ENCODE data around the gene TAF4B.

TAF4B gene

DNA sequence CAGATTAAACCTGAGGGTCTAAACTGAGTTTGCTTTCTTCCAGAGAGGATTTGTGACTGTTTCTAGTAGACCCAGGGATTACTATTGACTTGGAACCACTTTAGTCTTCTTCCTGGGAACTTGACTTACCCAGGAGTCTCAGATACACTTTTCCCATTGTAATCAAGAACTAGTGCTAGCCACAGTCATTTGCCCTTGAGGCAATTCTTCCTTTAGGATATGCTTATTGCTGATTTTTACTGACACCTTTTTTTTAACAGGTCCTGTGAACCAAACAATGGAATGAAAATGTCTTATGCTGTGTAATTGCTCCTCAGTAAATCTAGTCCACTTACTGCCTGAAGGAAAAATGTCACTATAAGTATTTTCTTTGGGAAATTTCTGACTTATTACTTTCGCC, 78.3 kb downstream of the TAF4B start:
- DNase-seq = no peak

DNA sequence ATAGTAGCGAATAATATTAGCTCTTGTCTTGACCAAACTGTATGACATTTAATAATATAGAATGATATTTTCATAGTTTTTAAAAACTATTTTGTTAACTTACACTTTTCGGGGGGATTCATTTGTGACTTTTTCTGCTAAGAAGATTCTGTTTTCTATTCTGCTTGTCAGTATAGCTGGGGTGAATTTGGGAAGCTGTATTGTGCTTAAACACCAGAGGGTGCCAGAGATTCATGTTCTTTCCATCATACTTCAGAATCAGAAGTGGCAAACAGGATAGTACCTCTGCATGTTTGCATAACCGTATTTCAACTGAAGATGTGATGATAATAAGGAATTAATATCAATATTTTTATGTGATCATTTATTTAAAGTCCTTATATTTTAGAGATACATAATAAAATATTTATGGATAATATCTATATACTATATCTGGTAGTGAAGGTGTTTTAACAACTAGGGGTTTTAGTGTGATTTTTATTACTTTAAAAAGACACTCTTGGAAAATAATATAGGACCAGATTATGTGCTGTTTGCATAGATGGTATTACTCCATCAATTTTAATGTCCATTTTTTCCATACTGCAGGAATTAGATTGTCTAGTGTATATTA, 81.0 kb downstream of the TAF4B start:
- DNase-seq = peak in 8 of 56 donors; percentile 1 to 63 (median 15)

DNA sequence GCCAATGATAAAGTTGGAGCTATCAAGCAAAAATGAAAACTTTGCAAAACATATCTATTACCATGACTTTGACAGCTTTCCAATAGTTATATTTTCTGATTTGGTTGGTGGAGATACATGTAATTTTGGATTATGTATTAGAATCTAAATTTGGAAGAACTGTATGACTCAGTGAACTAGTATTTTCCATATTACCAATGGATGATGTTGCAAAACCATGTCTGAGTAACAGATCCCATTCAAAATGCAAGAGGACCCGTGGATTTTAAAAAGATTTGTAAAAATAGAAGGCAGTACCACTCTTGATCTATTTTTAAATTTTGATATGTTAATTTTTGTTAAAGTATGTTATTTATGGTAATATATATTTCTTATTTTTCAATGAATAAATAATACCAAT, 83.0 kb downstream of the TAF4B start:
- DNase-seq = no peak

DNA sequence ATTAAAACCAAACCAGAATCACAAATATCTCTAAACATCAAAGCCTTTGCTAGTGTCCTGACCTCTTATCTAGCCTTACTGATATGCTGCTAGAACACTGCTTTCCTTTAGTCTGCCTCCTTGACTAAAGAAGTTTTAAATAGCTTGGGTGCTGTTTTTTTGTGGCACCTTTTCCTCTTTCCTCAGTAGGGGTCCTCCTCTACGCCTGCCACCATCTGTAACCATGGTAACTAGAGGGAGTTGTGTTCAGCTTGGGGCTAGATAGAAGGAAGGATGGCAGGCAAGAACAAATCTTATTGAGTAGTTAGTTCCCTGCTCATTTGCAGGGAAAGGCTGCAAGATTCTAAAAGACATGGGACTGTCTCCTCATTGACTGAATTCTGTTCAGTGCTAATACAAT, 86.0 kb downstream of the TAF4B start:
- DNase-seq = no peak

DNA sequence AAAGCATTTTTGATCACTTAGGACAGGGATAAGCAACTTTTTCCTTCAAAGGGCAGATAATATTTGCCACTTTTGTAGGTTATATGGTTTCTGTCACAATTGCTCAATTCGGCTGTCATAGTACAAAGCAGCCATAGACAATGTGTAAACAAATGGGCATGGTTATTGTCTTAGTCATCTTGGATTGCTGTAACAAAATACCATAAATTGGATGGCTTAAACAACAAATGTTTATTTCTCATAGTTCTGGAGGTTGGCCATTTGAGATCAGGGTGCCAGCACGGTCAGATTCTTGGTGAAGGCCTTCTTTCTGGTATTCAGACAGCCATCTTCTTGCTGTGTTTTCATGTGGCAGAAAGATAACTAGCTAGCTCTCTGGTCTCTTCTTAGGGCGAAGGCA, 91.2 kb downstream of the TAF4B start:
- DNase-seq = no peak

DNA sequence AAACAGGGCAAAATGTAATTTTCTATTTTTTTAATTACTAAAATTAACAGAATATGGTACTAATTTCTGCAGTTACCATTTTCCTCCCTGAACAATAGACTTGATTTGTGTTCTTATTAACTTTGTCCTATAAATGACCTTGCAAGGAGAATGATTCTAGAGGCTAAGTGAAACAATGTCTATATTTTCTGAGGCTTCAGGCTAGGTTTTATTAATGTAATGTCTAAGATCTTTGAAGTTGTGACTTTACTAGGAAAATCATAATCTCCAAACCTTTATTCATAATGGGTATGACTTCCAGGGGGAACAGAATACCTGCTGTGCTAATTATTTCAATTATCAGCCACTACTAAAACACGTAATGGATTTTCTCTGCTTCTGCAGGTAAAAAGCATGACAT, 94.4 kb downstream of the TAF4B start:
- DNase-seq = no peak

DNA sequence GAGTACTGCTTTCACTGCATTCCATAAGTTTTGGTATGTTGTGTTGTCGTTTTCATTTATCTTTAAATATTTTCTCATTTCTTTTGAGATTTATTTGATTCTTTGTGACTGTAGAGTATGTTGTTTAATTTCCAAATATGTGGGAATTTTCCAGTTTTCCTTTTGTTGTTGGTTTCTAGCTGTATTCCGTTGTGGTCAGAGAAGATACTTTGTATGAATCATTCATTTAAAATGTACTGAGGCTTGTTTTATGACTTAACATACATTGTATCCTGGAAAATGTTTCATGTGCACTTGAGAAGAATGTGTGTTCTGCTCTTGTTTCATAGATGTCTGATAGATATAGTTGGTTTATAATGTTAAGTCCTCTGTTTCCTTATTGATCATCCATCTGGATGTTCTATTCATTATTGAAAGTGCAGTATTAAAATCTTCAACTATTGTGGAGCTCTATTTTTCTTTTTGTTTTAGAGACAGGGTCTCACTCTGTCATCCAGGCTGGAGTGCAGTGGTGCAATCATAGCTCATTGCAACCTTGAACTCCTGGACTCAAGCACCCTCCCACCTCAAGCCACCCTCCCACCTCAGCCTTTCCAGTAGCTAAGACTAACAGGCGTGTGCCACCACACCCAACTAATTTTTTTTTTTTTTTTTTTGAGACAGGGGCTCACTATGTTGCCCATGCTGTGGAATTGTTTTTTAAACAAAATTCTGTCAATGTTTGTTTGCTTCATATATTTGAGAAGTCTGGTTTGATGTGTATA, 96.8 kb downstream of the TAF4B start:
- no peak for DNase-seq

DNA sequence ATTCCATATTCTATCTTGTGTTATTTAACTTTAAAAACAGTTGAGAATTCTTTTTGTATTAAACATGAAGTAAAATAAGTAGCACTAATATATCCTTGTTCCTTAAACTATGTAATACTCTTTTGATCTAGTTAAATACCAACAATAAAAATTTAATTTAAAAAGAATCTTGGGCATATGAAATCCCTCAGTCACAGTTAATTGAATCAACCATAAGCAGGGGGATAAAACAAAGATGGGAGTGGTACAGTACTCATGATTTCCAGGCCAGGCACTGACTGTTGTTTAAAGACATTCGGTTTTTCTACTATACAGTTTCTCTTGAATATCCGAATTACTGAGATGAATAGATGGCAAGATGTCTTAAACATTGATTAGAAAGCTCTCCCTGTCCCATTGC, 99.5 kb downstream of the TAF4B start:
- no peak for DNase-seq

DNA sequence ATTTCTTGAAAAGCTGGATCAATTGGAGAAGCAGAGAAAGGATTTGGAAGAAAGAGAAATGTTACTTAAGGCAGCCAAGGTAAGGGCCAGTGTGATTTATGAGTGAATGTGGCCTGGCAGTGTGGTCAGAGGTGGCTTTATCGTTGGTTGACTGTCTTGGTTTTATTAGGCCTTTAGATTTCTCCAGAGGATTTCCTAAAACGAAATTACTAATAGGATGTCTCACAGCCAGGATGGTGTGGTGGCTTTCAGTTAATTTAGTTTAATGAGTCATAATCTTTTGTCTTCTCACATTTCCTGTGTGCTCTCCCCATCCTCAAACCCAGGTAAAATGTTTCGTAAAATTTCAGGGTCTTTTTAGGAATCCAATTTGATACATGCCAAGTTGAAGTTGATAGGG, 100.8 kb downstream of the TAF4B start:
- no peak for DNase-seq

DNA sequence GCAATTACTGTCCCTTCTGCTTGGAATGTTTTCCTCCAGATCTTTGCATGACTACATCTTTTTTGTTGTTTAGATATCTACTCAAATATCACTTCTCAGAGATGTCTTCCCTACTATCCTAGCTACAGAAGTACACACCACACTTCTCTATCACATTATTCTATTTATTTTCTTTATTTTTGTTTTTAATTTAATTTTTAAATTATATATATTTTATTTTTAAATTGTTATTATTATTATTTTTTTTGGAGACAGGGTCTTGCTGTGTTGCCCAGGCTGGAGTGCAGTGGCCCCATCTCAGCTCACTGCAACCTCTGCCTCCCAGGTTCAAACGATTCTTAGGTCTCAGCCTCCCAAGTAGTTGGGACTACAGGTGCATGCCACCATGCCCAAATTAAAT, 106.7 kb downstream of the TAF4B start:
- DNase-seq = no peak

DNA sequence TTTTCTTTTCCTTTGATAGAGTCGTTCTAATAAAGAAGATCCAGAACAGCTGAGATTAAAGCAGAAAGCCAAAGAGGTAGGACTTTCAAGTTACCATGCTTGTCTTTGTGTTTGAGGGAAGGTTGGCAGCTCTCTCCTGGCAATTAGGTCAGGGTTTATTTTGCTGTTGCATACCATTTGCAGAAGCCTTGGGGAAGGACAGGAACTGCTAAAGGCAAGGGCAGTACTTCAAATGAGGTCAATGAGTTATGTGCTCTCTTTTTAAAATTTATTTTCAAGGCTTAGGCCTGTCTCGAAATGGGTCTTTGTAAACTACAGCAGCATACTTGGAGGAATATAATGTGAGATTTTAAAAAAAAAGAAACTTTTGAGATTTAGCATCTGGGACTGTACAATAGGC, 108.9 kb downstream of the TAF4B start:
- DNase-seq = no peak

DNA sequence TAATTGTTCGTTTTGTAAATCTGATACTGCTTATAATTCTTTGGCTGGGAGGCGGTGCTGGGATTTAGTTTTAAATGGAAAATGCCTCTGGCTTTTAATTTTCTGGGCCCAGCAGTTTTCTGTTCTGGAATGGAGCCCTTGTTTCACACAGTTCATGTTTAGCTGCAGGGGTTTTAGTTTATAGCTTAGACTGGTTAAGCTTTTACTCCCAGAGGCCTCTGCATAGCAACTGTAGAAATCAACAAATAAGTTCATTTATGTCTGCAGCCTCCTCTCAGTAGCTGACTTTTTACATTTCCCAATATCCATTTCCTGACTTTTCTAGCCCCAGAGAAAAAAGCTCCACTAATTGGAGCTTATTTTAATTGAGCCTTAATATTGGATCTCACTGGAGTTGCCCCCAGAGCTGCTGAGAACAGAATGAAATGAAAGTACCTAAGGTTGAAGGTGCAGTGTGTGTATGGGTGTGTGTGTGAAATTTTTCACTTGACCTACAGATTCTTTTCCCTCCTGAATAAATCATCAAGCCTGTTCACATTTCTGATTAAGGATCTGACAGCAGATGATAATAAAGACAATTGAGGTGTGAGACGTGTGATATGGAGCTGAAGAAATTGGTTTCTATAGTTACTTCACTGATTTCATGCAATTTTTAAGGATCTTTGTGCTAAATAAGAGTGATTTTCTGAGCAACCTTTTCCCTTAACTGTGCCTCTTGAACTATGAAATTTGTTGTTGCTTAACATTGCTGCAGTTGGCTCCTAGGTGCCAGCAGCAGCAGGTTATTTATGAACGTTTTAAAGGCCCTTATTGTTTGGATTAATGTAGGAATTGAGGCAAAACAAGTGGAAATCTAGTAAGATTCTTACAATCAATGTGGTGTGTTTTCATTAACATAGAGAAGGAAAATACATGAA, 109.6 kb downstream of the TAF4B start:
- DNase-seq = no peak

DNA sequence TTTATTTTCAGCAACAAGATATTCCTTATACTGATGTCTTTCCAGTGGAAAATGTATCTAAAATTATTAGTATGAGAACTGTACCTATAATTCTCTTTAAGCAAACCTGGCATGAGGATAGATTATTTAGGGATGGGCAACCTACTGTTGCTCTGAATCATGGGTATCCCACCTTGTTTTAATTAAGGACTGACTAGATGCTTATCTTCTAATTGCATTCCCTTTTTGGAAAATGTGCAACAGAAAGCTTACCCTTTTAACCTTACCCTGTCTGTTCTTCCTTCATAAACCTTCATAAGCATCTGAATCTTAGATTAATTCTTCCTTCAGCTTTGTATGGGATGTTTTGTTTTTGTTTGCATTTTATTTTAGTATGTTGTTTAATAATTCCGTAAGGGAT, 110.3 kb downstream of the TAF4B start:
- DNase-seq = no peak

DNA sequence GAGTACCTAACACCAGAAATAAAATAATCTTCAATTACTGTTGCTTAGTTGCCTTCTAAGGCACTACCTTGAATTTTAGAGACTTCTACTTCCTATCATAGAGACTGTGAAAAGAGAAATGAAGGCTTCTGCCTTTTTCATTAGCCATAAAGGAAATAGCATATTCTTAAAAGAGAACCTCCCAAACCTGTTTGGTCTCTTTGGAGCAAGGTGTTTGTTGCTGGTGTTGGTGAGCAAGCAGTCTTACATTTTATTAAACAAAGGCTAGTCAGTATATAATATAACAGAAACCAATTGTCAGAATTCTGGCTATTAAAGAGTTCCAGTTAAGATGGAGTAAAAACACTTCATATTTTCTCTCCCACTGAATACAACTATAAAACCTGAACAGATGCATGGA, 116.4 kb downstream of the TAF4B start:
- DNase-seq = no peak

DNA sequence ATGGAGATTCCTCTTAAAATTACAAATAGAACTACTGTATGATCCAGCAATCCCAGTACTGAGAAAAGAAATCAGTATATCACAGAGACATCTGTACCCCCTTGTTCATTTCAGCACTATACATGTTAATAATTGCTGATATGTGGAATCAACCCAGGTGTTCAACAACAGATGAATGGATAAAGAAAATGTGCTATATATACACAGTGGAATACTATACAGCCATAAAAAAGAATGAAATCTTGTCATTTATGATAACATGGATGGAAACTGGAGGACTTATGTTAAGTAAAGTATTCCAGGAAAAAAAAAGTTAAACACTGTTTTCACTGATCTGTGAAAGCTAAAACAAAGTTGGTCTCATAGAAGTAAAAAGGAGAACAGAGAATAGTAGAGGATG, 124.7 kb downstream of the TAF4B start:
- DNase-seq = no peak

DNA sequence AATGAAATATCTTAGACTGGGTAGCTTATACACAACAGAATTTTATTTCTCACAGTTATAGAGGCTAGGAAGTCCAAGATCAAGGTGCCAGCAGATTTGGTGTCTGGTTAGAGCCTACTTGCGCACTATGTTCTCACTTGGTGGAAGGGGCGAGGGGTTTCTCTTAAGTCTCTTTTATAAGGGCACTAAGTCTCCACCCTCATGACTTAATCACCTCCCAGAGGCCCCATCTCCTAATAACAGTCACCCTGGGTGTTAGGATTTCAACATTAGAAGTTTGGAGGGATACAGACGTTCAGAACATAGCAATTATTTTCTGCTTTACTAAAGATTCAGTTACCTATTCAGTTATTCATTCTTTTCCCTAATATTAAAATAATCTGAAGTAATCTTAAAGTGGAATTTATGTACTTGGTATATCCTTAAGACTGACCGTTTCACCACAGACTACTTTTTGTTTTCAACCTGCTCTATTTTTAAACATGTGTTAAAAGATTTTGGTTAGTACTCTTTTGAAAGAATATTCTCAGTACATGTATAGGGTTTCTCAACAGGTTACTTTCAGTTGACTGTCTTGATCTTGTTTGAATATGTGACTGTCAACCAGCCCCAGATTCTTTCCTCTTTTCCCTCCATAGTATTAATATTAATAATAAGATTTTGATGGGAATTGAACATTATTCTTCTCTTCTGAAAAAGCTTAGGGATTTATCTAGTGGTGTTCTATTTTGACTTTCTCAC, 130.0 kb downstream of the TAF4B start:
- no peak for DNase-seq

DNA sequence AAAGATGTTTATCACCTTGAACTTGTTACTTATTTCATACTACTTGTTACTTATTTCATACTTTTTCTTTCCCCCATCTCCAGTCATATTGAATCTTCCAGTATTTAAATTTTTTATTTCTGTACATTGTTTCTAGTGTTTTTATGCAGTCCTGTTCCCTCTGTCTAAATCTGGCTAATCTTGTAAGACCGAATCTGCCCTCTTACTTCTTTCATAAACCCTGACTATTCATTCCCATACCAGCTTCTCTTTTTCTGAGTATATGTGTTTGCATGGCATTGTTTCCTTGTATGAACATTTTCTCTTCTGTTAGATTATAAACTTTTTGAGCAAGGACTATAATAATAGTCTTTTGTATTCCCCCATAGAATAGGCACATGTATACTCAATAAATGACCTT, 131.7 kb downstream of the TAF4B start:
- no peak for DNase-seq

DNA sequence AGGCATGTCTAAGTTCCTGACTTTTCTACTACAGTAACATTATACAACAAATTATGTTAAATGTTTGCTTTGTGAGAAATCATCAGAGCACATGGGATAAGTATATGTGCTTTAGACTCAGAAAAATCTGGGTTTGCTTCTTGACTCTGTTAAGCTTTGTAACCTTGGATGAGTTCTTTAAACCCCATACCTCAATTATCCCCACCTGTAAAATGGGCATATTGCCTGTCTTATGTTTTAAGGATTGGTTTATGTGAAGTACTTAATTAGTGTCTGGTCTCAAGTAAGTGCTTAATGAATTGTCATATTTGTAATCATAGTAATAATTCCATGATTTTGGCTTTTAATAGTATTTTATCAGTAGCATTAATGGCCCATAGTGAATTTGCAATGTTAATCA, 135.8 kb downstream of the TAF4B start:
- DNase-seq = no peak

DNA sequence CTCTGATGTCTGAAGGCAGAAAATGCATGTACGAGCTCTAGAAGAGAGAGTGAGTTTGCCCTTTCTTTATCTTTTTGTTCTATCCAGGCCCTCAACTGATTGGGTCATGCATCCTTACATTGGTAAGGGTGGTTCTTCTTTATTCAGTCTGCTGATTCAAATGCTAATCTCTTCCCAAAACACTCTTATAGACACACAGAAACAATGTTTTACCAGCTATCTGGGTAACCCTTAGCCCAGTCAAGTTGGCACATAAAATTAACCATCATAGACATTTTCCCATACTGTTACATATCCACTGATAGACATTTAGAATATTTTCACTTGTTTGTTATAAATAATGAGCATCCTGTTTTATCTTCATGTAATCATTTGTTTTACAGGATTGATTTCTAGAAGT, 141.2 kb downstream of the TAF4B start:
- DNase-seq = no peak

DNA sequence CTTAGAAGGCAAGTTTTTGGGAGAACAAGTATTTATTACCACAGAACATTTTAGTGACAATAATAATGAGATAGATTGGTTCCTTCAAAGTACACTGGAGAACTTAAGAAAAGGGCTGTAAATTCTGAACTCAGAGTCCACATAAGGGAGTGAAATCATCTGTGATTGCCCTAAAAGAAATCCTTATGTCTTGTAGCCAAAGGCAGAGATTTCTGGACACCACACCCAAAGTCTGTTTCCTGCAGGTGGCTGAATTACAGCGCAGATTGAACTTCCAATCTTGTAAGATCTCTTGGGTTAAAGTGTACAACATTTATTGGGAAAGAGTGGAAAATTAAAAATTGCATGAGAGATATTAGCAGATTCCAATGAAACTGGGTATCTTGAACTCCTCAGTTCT, 143.8 kb downstream of the TAF4B start:
- no peak for DNase-seq

DNA sequence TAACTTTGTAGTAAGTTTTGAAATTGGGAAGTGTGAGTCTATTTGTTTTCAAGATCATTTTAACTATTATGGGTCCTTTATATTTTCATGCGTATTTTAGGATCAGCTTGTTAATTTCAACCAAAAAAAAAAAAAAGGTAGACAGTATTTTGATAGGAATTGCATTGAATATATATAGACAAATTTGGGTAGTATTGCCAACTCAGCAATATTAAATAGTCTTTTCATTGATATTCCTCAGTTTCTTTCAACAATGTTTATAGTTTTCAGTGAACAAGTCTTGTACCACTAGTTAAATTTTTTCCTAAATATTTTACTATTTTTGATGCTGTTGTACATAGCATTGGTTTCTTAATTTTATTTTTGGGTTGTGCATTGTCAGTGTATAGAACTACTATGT, 149.9 kb downstream of the TAF4B start:
- DNase-seq = no peak

DNA sequence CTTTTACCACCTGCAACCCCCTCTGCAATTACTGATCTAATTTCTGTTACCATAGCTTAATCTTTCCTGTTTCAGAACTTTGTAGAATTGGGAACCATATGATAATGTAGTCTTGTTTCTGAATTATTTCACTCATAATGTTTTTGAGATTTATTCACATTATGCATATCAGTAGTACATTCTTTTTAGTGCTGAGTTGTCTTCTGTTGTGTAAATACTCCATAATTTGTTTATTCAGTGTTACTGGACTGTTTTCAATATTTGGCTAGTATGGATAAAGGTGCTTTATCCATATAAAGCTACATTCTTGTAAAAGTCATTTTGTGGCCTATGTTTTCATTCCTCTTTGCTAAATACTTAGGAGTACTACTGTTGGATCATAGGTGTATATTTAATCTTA, 152.5 kb downstream of the TAF4B start:
- no peak for DNase-seq
